GM12892 (cell line): Measurements from ENCODE around the gene DAG1.

Experiments used
- DNase-seq: peaks from one replicate; pipeline ENCODE4 v3.0.0; 2011; ENCODE audit not compliant: insufficient read length
- FAIRE-seq: peaks from 2 replicates; lab custom pipeline; 2011; peaks lifted over from hg19 to GRCh38; lab: Jason Lieb, UNC
- POLR2A ChIP-seq: IDR thresholded peaks from 2 replicates; pipeline ENCODE4 v1.6.1; 2011; ENCODE audit warnings: low read depth, low read length, control low read depth
- POLR2AphosphoS5 ChIP-seq: IDR thresholded peaks from 2 replicates; pipeline ENCODE4 v1.6.1; 2011; ENCODE audit warnings: low read depth, low read length, control low read depth
- TAF1 ChIP-seq: IDR thresholded peaks from 2 replicates; pipeline ENCODE4 v1.6.1; 2011; ENCODE audit warnings: low read depth, mild to moderate bottlenecking, control low read depth, low read length, borderline replicate concordance

DAG1 gene

DNA sequence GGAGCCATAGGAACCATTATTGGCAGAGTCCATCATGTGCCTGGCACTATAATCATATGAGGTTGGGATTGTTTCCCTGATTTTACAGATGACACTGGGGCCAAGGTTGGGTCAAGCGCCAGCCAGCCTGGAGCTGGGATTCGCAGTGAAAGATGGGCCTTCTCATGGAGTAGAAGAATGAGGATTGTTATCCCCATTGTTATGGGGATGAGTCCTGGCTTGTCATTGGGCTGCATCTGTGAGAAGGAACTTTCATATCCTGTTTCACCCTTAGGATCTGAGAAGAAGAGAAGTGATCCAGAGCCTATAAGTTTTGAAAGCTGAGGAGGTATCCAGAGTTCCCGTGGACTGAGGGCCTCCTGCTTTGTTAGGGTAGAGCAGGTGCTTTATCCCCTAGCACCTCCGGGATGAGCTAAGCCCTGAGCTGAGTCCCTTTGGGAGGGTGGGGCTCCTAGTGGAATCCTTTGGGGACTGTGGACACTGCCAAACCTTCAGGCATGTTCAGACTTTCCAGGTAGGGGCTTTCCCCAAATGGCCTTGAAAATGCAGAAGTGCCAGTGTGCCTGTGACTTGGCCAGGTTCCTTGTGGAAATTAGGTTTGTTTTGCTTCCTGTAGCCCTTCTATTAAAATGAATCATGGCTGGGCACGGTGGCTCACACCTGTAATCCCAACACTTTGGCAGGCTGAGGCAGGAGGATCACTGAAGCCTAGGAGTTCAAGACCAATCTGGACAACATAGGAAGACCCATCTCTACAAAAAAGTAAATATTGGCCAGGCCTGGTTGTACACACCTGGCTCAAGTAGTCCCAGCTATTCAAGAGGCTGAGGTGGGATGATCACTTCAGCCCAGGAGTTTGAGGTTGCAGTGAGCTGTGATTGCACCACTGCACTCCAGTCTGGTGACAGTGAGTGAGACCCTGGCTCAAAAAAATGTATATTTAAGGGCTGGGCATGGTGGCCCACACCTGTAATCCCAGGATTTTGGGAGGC lies 54.0 kb downstream of the DAG1 start:
- peak; percentile 27 for FAIRE-seq
- TF ChIP-seq POLR2A = no peak
- TF ChIP-seq POLR2AphosphoS5 = no peak
- no peak for TF ChIP-seq TAF1
- no peak for DNase-seq

DNA sequence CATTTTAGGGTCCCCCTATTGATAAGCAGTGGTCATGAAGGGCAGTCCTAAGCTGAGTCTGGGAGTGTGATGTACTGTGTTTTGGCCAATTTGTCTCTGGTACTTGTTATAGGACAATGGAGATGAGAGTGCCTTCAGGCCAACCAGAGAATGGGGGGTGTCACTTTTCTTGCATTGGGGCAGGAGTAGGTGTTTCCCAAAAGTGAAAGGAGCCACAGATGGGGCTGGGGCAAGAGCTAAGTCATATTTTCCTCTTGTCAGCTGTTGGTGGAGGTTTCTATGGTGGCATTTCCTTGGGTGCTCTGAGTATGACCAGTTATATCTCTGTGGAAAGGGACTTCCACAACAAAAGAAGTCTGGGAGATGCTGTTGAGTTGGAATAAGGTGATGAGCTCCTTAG lies 59.5 kb downstream of the DAG1 start:
- FAIRE-seq = peak; percentile 83
- no peak for DNase-seq
- TF ChIP-seq POLR2A (no peak), POLR2AphosphoS5 (no peak), TAF1 (no peak)

DNA sequence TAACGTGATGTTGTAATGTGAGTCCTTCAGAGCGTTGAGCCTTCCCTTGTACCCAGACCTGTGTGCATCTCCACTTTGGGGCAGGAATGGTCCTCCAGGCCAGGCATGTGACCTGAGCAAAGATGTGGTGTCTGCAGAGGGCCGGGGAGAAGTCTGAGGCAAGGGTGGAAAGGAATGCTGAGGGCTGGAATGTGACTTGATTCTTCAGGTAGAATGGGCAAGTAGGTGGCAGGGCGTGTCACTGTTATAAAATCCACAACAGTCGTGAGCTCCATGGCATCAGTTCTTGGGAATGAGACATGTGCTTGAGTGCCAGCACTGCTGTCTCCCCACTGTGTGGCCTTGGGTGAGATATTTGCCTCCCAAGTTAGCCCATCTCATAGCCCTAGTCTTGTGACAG lies 60.2 kb downstream of the DAG1 start:
- FAIRE-seq = no peak
- TF ChIP-seq TAF1 (no peak), POLR2AphosphoS5 (no peak), POLR2A (no peak)

DNA sequence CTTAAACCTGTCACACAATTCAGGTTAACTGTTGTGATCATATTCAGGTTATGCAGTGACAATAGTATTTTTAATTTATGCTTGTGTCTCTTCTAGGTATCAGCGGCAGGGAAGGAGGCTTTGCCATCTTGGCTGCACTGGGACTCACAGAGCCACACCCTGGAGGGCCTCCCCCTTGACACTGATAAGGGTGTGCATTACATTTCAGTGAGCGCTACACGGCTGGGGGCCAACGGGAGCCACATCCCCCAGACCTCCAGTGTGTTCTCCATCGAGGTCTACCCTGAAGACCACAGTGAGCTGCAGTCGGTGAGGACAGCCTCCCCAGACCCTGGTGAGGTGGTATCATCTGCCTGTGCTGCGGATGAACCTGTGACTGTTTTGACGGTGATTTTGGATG lies 60.6 kb downstream of the DAG1 start:
- DNase-seq = no peak
- TF ChIP-seq TAF1 (no peak), POLR2AphosphoS5 (no peak), POLR2A (no peak)
- FAIRE-seq = no peak

More for the DNA sequence above, 60.2 kb downstream of the DAG1 start:
- DNase-seq = no peak

DNA sequence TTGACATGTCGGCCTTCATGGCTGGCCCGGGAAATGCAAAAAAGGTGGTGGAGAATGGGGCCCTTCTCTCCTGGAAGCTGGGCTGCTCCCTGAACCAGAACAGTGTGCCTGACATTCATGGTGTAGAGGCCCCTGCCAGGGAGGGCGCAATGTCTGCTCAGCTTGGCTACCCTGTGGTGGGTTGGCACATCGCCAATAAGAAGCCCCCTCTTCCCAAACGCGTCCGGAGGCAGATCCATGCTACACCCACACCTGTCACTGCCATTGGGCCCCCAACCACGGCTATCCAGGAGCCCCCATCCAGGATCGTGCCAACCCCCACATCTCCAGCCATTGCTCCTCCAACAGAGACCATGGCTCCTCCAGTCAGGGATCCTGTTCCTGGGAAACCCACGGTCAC lies 61.2 kb downstream of the DAG1 start:
- TF ChIP-seq POLR2A (no peak), POLR2AphosphoS5 (no peak)
- no peak for FAIRE-seq
- no peak for DNase-seq

DNA sequence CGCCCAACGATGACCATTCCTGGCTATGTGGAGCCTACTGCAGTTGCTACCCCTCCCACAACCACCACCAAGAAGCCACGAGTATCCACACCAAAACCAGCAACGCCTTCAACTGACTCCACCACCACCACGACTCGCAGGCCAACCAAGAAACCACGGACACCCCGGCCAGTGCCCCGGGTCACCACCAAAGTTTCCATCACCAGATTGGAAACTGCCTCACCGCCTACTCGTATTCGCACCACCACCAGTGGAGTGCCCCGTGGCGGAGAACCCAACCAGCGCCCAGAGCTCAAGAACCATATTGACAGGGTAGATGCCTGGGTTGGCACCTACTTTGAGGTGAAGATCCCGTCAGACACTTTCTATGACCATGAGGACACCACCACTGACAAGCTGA lies 61.6 kb downstream of the DAG1 start:
- FAIRE-seq = no peak
- TF ChIP-seq POLR2A = no peak

DNA sequence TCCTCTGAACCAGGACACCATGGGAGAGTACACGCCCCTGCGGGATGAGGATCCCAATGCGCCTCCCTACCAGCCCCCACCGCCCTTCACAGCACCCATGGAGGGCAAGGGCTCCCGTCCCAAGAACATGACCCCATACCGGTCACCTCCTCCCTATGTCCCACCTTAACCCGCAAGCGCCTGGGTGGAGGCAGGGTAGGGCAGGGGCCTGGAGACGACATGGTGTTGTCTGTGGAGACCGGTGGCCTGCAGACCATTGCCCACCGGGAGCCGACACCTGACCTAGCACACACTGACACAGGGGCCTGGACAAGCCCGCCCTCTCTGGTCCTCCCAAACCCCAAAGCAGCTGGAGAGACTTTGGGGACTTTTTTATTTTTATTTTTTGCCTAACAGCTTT lies 63.0 kb downstream of the DAG1 start:
- FAIRE-seq (no peak), DNase-seq (no peak)
- no peak for TF ChIP-seq POLR2AphosphoS5
- no peak for TF ChIP-seq TAF1
- no peak for TF ChIP-seq POLR2A

More for the DNA sequence above, 61.6 kb downstream of the DAG1 start:
- no peak for DNase-seq

DNA sequence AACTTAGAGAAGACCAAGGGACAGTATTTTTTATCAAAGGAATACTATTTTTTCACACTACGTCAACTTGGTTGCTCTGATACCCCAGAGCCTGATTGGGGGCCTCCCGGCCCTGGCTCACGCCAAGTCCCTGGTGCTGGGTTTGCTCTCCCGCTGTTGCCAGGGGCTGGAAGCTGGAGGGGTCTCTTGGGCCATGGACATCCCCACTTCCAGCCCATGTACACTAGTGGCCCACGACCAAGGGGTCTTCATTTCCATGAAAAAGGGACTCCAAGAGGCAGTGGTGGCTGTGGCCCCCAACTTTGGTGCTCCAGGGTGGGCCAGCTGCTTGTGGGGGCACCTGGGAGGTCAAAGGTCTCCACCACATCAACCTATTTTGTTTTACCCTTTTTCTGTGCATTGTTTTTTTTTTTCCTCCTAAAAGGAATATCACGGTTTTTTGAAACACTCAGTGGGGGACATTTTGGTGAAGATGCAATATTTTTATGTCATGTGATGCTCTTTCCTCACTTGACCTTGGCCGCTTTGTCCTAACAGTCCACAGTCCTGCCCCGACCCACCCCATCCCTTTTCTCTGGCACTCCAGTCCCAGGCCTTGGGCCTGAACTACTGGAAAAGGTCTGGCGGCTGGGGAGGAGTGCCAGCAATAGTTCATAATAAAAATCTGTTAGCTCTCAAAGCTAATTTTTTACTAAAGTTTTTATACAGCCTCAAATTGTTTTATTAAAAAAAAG lies 63.9 kb downstream of the DAG1 start:
- DNase-seq = no peak
- TF ChIP-seq POLR2A (no peak), TAF1 (no peak), POLR2AphosphoS5 (no peak)
- FAIRE-seq = no peak

DNA sequence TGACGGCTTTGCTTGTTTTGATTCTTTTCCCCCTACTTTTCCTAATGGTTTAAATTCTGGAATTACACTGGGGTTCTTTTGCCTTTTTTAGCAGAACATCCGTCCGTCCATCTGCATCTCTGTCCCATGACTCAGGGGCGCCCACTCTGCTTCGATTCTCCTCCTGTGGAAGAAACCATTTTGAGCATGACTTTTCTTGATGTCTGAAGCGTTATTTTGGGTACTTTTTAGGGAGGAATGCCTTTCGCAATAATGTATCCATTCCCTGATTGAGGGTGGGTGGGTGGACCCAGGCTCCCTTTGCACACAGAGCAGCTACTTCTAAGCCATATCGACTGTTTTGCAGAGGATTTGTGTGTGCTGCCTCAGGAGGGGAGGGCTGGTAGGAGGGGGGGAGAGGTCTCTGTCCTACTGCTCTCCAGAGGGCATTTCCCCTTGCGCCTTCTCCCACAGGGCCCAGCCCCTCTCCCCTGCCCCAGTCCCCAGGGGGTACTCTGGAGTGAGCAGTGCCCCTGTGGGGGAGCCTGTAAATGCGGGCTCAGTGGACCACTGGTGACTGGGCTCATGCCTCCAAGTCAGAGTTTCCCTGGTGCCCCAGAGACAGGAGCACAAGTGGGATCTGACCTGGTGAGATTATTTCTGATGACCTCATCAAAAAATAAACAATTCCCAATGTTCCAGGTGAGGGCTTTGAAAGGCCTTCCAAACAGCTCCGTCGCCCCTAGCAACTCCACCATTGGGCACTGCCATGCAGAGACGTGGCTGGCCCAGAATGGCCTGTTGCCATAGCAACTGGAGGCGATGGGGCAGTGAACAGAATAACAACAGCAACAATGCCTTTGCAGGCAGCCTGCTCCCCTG lies 64.7 kb downstream of the DAG1 start:
- FAIRE-seq = no peak
- no peak for DNase-seq
- no peak for TF ChIP-seq TAF1
- no peak for TF ChIP-seq POLR2AphosphoS5
- TF ChIP-seq POLR2A = no peak

DNA sequence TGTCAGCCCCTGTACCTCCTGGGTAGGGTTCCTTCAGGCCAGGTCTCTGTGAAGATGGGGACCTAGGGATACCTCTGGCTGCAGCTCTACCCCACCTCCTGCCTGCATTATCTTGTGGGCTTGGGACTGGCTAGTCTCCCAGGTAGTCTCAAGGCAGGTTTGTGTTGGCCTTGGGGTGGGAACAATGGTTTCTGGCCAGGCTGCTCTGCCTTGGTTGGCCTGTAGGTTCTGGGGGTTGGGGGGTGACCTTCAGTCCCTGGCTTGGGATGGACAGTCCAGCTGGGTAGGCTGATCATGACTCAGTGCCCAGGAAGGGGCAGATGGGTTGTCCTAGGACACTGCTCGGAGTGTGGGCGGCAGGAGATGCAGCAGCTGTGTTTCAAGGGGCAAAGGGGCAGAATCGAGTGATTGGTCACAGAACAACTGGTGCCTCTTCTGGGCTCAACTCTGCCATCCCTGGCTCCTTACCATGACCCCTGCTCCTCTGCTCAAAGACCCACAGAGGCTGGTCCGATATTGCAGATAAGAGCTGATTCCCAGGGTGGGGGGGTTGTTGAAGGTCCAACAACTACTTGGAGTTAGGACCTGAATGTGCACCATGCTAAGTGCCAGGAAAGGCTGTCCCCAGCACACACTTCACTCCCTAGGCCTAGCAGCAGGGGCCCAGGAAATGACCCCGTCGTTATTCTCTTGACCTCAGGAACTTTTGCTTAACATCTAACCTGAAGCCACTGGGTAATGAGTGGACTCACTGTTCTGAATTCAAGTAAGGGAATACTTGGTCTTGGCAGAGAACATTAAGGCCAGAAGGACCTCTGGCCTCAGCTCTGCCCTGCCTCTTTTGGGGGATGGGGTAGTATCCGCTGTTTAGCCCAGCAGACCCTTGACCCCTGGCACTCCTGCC lies 66.2 kb downstream of the DAG1 start:
- DNase-seq = no peak
- no peak for FAIRE-seq
- no peak for TF ChIP-seq TAF1

DNA sequence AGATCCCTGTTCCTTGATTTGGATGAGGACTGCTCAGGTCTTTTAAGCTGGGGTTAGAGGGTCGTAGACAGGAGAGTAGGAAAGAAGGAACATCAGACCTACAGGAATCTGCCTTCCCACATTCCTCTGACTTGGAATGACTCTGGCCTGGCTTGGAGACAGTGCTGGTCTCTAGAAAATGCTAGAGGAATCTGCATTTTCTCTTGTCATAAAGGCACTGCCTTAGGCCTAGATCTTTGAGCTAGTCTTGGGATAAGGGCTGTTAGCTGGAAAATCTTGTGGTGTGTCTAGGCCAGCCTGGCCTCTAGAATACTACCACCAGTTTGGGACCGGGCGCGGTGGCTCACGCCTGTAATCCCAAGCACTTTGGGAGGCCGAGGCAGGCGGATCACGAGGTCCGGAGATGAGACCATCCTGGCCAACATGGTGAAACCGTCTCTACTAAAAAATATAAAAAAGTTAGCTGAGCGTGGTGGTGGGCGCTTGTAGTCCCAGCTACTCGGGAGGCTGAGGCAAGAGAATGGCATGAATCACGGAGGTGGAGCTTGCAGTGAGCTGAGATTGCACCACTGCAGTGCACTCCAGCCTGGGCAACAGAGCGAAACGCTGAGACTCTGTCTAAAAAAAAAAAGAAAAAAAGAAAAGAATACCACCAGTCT lies 66.9 kb downstream of the DAG1 start:
- no peak for DNase-seq
- TF ChIP-seq TAF1 (no peak), POLR2AphosphoS5 (no peak), POLR2A (no peak)
- FAIRE-seq = no peak
